Measurements from ENCODE around the gene MYCBP2. TPM values are rescaled to one million over a fixed set of nuclear protein-coding genes. Genes with fewer than 3 reads are reported as not detected.
A peak's percentile ranks its signal among the peaks of the same experiment; 100 is the strongest.

The MYCBP2 gene
- total and polyA plus RNA-seq, 2 experiments from 2014 or later, result 23.3 to 63.3 TPM

DNA sequence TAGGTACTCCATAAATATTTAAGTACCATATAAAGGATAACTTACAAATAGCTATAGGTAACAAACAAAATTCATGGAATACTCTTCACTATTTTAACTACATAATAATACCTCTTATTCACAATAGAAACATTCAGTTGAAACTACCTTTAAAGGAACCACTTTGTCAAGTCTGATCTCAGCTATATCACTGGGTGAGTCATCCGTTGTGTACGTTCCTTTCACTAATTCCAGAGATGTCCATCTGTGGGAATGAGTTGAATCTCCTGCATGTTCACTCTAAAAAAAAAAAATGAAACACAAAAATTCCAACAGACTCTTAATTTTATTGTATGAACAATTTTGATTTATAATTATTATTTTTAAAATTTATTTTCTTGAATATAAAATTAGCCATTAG, 150.5 kb downstream of the MYCBP2 start:
- 77% methylated on average over 2 of the region's 2 CpGs for WGBS (ENCODE audit: low lambda C conversion rate, missing lambda C conversion rate)
- H3K4me2 ChIP-seq, result no peak overlapping the region
- H3K36me3 ChIP-seq (replicated peaks; ENCODE audit: insufficient read depth, low read depth), result no peaks in the 10 kb centered on the region
- H3K9me2 ChIP-seq (replicated peaks; ENCODE audit: insufficient read depth), result no peaks in the 10 kb centered on the region
- no peak overlapping the region for H3K27ac ChIP-seq
- H3K4me3 ChIP-seq, result no peak overlapping the region
- H3K4me1 ChIP-seq (ENCODE audit: insufficient read depth), result no peaks in the 10 kb centered on the region
- H2AFZ ChIP-seq, result no peak overlapping the region
- no peaks in the 10 kb centered on the region for H3K9me3 ChIP-seq (ENCODE audit: low read depth)
- DNase-seq (ENCODE audit: low spot score), result no peak
- H4K20me1 ChIP-seq (ENCODE audit: insufficient read depth, poor library complexity, severe bottlenecking), result no peaks in the 10 kb centered on the region
- TF ChIP-seq, protein P1, sequence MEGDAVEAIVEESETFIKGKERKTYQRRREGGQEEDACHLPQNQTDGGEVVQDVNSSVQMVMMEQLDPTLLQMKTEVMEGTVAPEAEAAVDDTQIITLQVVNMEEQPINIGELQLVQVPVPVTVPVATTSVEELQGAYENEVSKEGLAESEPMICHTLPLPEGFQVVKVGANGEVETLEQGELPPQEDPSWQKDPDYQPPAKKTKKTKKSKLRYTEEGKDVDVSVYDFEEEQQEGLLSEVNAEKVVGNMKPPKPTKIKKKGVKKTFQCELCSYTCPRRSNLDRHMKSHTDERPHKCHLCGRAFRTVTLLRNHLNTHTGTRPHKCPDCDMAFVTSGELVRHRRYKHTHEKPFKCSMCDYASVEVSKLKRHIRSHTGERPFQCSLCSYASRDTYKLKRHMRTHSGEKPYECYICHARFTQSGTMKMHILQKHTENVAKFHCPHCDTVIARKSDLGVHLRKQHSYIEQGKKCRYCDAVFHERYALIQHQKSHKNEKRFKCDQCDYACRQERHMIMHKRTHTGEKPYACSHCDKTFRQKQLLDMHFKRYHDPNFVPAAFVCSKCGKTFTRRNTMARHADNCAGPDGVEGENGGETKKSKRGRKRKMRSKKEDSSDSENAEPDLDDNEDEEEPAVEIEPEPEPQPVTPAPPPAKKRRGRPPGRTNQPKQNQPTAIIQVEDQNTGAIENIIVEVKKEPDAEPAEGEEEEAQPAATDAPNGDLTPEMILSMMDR (IDR thresholded peaks at IDR 0.05; ENCODE audit: poor library complexity), result no peak
- no peak for TF ChIP-seq EZH2 (IDR thresholded peaks at IDR 0.05; ENCODE audit: borderline replicate concordance)
- TF ChIP-seq EZH2phosphoT487 (IDR thresholded peaks at IDR 0.05; ENCODE audit: low read depth, severe bottlenecking, unreplicated experiment), result no peak
- H3K27me3 ChIP-seq, result no peaks in the 10 kb centered on the region
- H3K79me2 ChIP-seq, result no peaks in the 10 kb centered on the region

DNA sequence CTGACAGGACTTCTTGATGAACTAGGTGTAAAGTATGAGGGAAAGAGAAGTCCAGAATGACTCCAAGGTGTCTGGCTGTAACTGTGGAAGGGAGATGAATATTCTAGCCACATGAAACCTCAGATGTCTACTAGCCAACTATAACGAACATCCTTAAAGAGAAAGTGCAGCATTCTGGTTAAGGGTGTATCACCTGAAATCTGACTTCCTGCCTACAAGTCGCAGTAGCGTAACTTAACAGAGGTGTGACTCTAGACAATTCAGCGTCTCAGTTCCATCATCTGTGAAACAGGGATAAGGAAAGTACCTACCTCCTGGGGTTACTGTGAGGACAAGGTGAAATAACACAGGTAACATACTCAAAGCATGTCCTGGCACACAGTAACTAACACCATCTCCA, 154.2 kb downstream of the MYCBP2 start:
- Histone ChIP-seq H3K27ac (no peak overlapping the region), H2AFZ (no peak overlapping the region), H3K9me3 (ENCODE audit: low read depth) (no peaks in the 10 kb centered on the region), H3K36me3 (replicated peaks; ENCODE audit: insufficient read depth, low read depth) (no peaks in the 10 kb centered on the region), H3K79me2 (no peaks in the 10 kb centered on the region), H3K27me3 (no peaks in the 10 kb centered on the region), H4K20me1 (ENCODE audit: insufficient read depth, poor library complexity, severe bottlenecking) (no peaks in the 10 kb centered on the region), H3K4me1 (ENCODE audit: insufficient read depth) (no peaks in the 10 kb centered on the region), H3K4me2 (no peak overlapping the region), H3K4me3 (no peak overlapping the region), H3K9me2 (replicated peaks; ENCODE audit: insufficient read depth) (no peaks in the 10 kb centered on the region)
- TF ChIP-seq EZH2 (IDR thresholded peaks at IDR 0.05; ENCODE audit: borderline replicate concordance) (no peak), EZH2phosphoT487 (IDR thresholded peaks at IDR 0.05; ENCODE audit: low read depth, severe bottlenecking, unreplicated experiment) (no peak)
- TF ChIP-seq, protein P1 (IDR thresholded peaks at IDR 0.05; ENCODE audit: poor library complexity), result no peak
- WGBS (ENCODE audit: low lambda C conversion rate, missing lambda C conversion rate), result 96% methylated on average over 4 of the region's 4 CpGs
- no peak for DNase-seq (ENCODE audit: low spot score)

DNA sequence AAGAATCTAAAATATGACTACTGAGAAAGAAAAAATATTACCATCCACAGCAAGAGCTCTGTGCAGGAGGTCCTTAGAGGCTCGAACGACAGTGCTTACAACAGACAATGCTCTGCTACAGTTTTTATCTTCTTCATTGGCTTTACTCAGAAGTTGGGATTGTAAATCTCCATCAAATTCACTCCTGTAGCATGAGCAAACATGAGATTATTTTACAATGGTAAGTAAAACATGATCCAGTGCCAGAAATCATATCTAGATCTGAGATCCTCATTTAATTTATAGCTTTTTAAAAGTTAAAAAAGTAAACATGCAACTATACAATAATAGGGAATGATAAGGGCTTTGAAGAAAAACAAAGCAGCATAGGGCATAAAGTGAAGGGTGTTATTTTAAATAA, 155.4 kb downstream of the MYCBP2 start:
- TF ChIP-seq EZH2 (IDR thresholded peaks at IDR 0.05; ENCODE audit: borderline replicate concordance), result no peak
- TF ChIP-seq, protein P1 (IDR thresholded peaks at IDR 0.05; ENCODE audit: poor library complexity), result no peak
- TF ChIP-seq EZH2phosphoT487 (IDR thresholded peaks at IDR 0.05; ENCODE audit: low read depth, severe bottlenecking, unreplicated experiment), result no peak
- Histone ChIP-seq H3K4me2 (no peak overlapping the region), H3K36me3 (replicated peaks; ENCODE audit: insufficient read depth, low read depth) (no peaks in the 10 kb centered on the region), H3K27ac (no peak overlapping the region), H3K9me2 (replicated peaks; ENCODE audit: insufficient read depth) (no peaks in the 10 kb centered on the region), H3K4me3 (no peak overlapping the region), H4K20me1 (ENCODE audit: insufficient read depth, poor library complexity, severe bottlenecking) (no peaks in the 10 kb centered on the region), H3K27me3 (no peaks in the 10 kb centered on the region), H3K79me2 (no peaks in the 10 kb centered on the region), H3K4me1 (ENCODE audit: insufficient read depth) (no peaks in the 10 kb centered on the region), H2AFZ (no peak overlapping the region), H3K9me3 (ENCODE audit: low read depth) (no peaks in the 10 kb centered on the region)
- no peak for DNase-seq (ENCODE audit: low spot score)
- 90% methylated on average over 2 of the region's 2 CpGs for WGBS (ENCODE audit: low lambda C conversion rate, missing lambda C conversion rate)

DNA sequence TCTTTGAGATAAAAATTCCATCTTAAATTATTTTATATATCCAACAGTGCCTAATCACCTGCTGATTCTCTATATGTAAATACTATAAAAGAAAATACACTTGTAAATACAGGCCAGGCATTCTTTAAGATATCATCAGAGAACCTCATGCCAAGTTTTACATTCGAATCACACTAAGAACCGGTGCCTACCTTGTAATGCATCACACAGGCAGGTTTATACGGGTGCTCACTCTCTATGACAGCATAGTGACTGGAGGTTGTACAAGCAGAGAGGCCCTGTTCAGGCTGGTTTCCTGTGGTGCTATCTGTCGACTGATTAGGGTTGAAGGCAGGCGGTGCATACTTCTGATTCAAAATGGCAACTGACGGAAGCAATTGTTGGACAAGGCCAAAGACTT, 158.7 kb downstream of the MYCBP2 start:
- Histone ChIP-seq H4K20me1 (ENCODE audit: insufficient read depth, poor library complexity, severe bottlenecking) (no peaks in the 10 kb centered on the region), H3K4me3 (no peak overlapping the region), H3K4me1 (ENCODE audit: insufficient read depth) (no peaks in the 10 kb centered on the region), H2AFZ (no peak overlapping the region), H3K36me3 (replicated peaks; ENCODE audit: insufficient read depth, low read depth) (no peaks in the 10 kb centered on the region), H3K4me2 (no peak overlapping the region), H3K79me2 (no peaks in the 10 kb centered on the region), H3K27me3 (no peaks in the 10 kb centered on the region), H3K9me2 (replicated peaks; ENCODE audit: insufficient read depth) (no peaks in the 10 kb centered on the region), H3K27ac (no peak overlapping the region), H3K9me3 (ENCODE audit: low read depth) (no peaks in the 10 kb centered on the region)
- TF ChIP-seq EZH2 (IDR thresholded peaks at IDR 0.05; ENCODE audit: borderline replicate concordance) (no peak), EZH2phosphoT487 (IDR thresholded peaks at IDR 0.05; ENCODE audit: low read depth, severe bottlenecking, unreplicated experiment) (no peak)
- TF ChIP-seq, protein P1 (IDR thresholded peaks at IDR 0.05; ENCODE audit: poor library complexity), result no peak
- DNase-seq (ENCODE audit: low spot score), result peak; percentile 3
- WGBS (ENCODE audit: low lambda C conversion rate, missing lambda C conversion rate), result 88% methylated on average over 6 of the region's 6 CpGs

Measured in hepatocyte (in vitro differentiated cells).